Stomach (tissue), 9 donors: ENCODE data around the gene IQGAP3. TPM values are rescaled to one million over a fixed set of nuclear protein-coding genes. Genes with fewer than 3 reads are reported as not detected.

Experiments
- DNase-seq, 2 donors: peaks; one replicate each; pipeline versions ENCODE4 v3.0.0 to v3.0.0-alpha.2; 2013 to 2019
- H3K27ac ChIP-seq, 5 donors: fragments of 200-600 bp in 4 of 5; sonication (generic) in 4 of 5; one replicate each; pipeline ENCODE4 v1.5.1; 2013 to 2019; ENCODE audit warnings: mild to moderate bottlenecking in 1 of 5, moderate library complexity in 1 of 5
- H3K27me3 ChIP-seq, 3 donors: fragments of 200-600 bp; sonication (generic); one replicate each; pipeline ENCODE4 v1.5.1; 2017 to 2019; ENCODE audit warnings: mixed run types in 1 of 3
- H3K36me3 ChIP-seq, 4 donors: fragments of 200-600 bp; sonication (generic); 1 replicate in 3 of 4; 2 replicates in 1 of 4; pipeline ENCODE4 v1.5.1; 2016 to 2019
- H3K4me1 ChIP-seq, 4 donors: fragments of 200-600 bp; sonication (generic); one replicate each; pipeline ENCODE4 v1.5.1; 2016 to 2019
- H3K4me3 ChIP-seq, 4 donors: fragments of 200-600 bp; sonication (generic) in 3 of 4; one replicate each; pipeline ENCODE4 v1.5.1; 2016 to 2019; ENCODE audit warnings: mild to moderate bottlenecking in 1 of 4
- H3K9me3 ChIP-seq, 4 donors: fragments of 200-600 bp; sonication (generic); one replicate each; pipeline ENCODE4 v1.5.1; 2016 to 2019
- CTCF ChIP-seq, 7 experiments: fragments of 450-650 bp in 4 of 7; fragments of 200-600 bp in 3 of 7; sonication (generic) in 3 of 7; IDR thresholded peaks; one replicate each; pipeline ENCODE4 v1.5.1; 2016 to 2019; ENCODE audit warnings: antibody characterized with exemption in 7 of 7, control low read depth in 2 of 7, mild to moderate bottlenecking in 1 of 7
- EP300 ChIP-seq: sonication (generic); formaldehyde crosslinking; IDR thresholded peaks from one replicate; pipeline ENCODE4 v1.6.1; 2017; ENCODE audit warnings: antibody characterized with exemption
- POLR2A ChIP-seq, 4 donors: fragments of 450-650 bp; IDR thresholded peaks; one replicate each; pipeline ENCODE4 v1.6.1; 2016; ENCODE audit warnings: antibody characterized with exemption in 4 of 4, control low read depth in 2 of 4, mild to moderate bottlenecking in 1 of 4, moderate library complexity in 1 of 4
- POLR2AphosphoS5 ChIP-seq, 3 donors: sonication (generic); formaldehyde crosslinking; IDR thresholded peaks; one replicate each; pipeline ENCODE4 v1.6.1; 2016; ENCODE audit warnings: antibody characterized with exemption in 3 of 3
- whole genome bisulfite sequencing, 5 donors: extraction: QIAGEN DNeasy Blood & Tissue Kit in 3 of 5; methylation state at CpG; one replicate each; pipeline versions ENCODE4 v1.1.5 to v1.1.7; 2013 to 2018; 5-methylcytosine and 5-hydroxymethylcytosine counted together
- intact Hi-C: fragments of 100-400 bp; cut with DNase I; formaldehyde crosslinking; loops from one replicate; pipeline ENCODE4 v1.15.1; 2023; ENCODE audit warnings: low total_unique reads
- polyA plus RNA-seq, 3 donors: library from polyadenylated mRNA; stranded (reverse); fragments of 200-250 nt; gene quantifications; one replicate each; pipeline ENCODE4 v1.2.3, GENCODE V29; 2013
- total RNA-seq, 5 donors: library from RNA; depleted of rRNA; stranded (reverse); fragments of >200 nt; gene quantifications; one replicate each; pipeline versions ENCODE4 v1.1.0 to v1.2.3, GENCODE V29; 2014 to 2016
- donor health status: healthy with polysubstance abuse.
- donor health status: Bipolar disorder and iron deficiency.
- donor health status: healthy.

The IQGAP3 gene
- total and polyA plus RNA-seq, 8 donors = 1.2 to 22.2 (median 9.3) TPM

GRCh38 chr1:156538711-156539440 is 33.5 kb downstream of the IQGAP3 start:
- H3K27ac ChIP-seq = no peak overlapping the region
- no peaks in the 10 kb centered on the region for H3K4me1 ChIP-seq
- DNase-seq = no peak
- 85 to 91% (median 88%) methylated on average over 10 of the region's 10 CpGs for WGBS, 5 donors
- peaks cover 0 to 20% (median 0%) of the 10 kb centered on the region in 4 donors for H3K36me3 ChIP-seq
- no peaks in the 10 kb centered on the region for H3K9me3 ChIP-seq
- intact Hi-C loops = no loop called here
- no peak overlapping the region for H3K4me3 ChIP-seq
- no peaks in the 10 kb centered on the region for H3K27me3 ChIP-seq
- TF ChIP-seq POLR2AphosphoS5 (IDR thresholded peaks at IDR 0.05) (no peak), POLR2A (IDR thresholded peaks at IDR 0.05) (no peak), EP300 (no peak), CTCF (IDR thresholded peaks at IDR 0.05) (no peak)

DNA sequence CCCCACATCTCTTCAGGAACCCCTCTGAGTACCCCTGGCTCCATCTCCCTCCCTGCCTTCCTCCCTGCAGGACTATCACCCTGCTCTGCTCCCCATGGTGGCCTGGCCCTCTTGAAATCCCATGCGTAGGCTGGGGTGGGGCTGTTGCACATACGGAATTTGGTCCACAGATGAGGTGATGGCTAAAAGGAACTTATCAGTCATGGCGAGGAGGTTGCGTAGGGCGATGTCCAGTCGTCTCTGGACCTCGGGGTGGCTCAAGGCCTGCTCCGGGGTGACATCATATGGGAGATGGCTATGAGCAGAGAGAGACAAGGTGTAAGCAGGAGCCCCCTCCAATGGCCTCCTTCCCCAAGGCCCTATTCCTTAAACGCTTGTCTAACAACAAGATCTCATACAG is 35.3 kb downstream of the IQGAP3 start:
- Histone ChIP-seq H3K4me3 (no peak overlapping the region), H3K27me3 (no peaks in the 10 kb centered on the region), H3K9me3 (no peaks in the 10 kb centered on the region), H3K36me3 (peaks cover 0 to 28% (median 0%) of the 10 kb centered on the region in 4 donors), H3K4me1 (no peaks in the 10 kb centered on the region), H3K27ac (no peak overlapping the region)
- 90 to 97% (median 93%) methylated on average over 9 of the region's 9 CpGs for WGBS, 5 donors
- intact Hi-C loops = no loop called here
- no peak for DNase-seq
- TF ChIP-seq POLR2A (IDR thresholded peaks at IDR 0.05) (no peak), POLR2AphosphoS5 (IDR thresholded peaks at IDR 0.05) (no peak), EP300 (no peak), CTCF (IDR thresholded peaks at IDR 0.05) (no peak)

GRCh38 chr1:156534424-156535060 is 37.8 kb downstream of the IQGAP3 start:
- no peaks in the 10 kb centered on the region for H3K4me1 ChIP-seq
- intact Hi-C loops = no loop called here
- H3K9me3 ChIP-seq = no peaks in the 10 kb centered on the region
- DNase-seq = no peak
- H3K36me3 ChIP-seq = peaks cover 0 to 43% (median 0%) of the 10 kb centered on the region in 4 donors
- TF ChIP-seq EP300 = no peak
- no peak for TF ChIP-seq POLR2AphosphoS5 (IDR thresholded peaks at IDR 0.05)
- H3K27ac ChIP-seq = no peak overlapping the region
- no peaks in the 10 kb centered on the region for H3K27me3 ChIP-seq
- no peak overlapping the region for H3K4me3 ChIP-seq
- WGBS, 5 donors = 91 to 98% (median 96%) methylated on average over 11 to 12 of the region's 12 CpGs

- intact Hi-C loops = no loop called here
- DNase-seq = no peak
- no peak for TF ChIP-seq POLR2A (IDR thresholded peaks at IDR 0.05)
- no peak for TF ChIP-seq CTCF (IDR thresholded peaks at IDR 0.05)
- TF ChIP-seq POLR2AphosphoS5 (IDR thresholded peaks at IDR 0.05) = no peak
- TF ChIP-seq EP300 = no peak
- no peaks in the 10 kb centered on the region for H3K4me1 ChIP-seq
- peaks cover 0 to 51% (median 0%) of the 10 kb centered on the region in 4 donors for H3K36me3 ChIP-seq
- H3K4me3 ChIP-seq = no peak overlapping the region
- H3K27ac ChIP-seq = no peak overlapping the region
- H3K9me3 ChIP-seq = no peaks in the 10 kb centered on the region
- H3K27me3 ChIP-seq = no peaks in the 10 kb centered on the region
- 85 to 92% (median 89%) methylated on average over 10 to 11 of the region's 11 CpGs for WGBS, 5 donors
These were observed 38.7 kb downstream of the IQGAP3 start for GRCh38 chr1:156533568-156534220.
